ENCODE results near the gene MATCAP1.

Gene MATCAP1

GRCh38 chr16:67162506-67163163, 21.1 kb downstream of the MATCAP1 start:
- H3K4me3 ChIP-seq (ENCODE audit: low read depth, low read length): no peak overlapping the region
- no peak for DNase-seq (ENCODE audit: low read depth)
- no peak for TF ChIP-seq POLR2A (IDR thresholded peaks at IDR 0.05; ENCODE audit: extremely low read depth, insufficient read length)
- no peak for TF ChIP-seq MYC (IDR thresholded peaks at IDR 0.05; ENCODE audit: low read depth, low read length)
- no peak for TF ChIP-seq MAX (IDR thresholded peaks at IDR 0.05; ENCODE audit: low read depth, low read length)
- no peak for TF ChIP-seq CTCF (IDR thresholded peaks at IDR 0.05; ENCODE audit: low read depth, low read length)

- H3K4me3 ChIP-seq (ENCODE audit: low read depth, low read length): no peak overlapping the region
- TF ChIP-seq MAX (IDR thresholded peaks at IDR 0.05; ENCODE audit: low read depth, low read length) (no peak), CTCF (IDR thresholded peaks at IDR 0.05; ENCODE audit: low read depth, low read length) (no peak), MYC (IDR thresholded peaks at IDR 0.05; ENCODE audit: low read depth, low read length) (no peak), POLR2A (IDR thresholded peaks at IDR 0.05; ENCODE audit: extremely low read depth, insufficient read length) (no peak)
- no peak for DNase-seq (ENCODE audit: low read depth)
Measured at GRCh38 chr16:67161595-67162058, 22.1 kb downstream of the MATCAP1 start.

- peak overlapping the region; percentile 75 for H3K4me3 ChIP-seq (ENCODE audit: low read depth, low read length)
- no peak for DNase-seq (ENCODE audit: low read depth)
- no peak for TF ChIP-seq POLR2A (IDR thresholded peaks at IDR 0.05; ENCODE audit: extremely low read depth, insufficient read length)
- no peak for TF ChIP-seq MAX (IDR thresholded peaks at IDR 0.05; ENCODE audit: low read depth, low read length)
- no peak for TF ChIP-seq MYC (IDR thresholded peaks at IDR 0.05; ENCODE audit: low read depth, low read length)
- TF ChIP-seq CTCF (IDR thresholded peaks at IDR 0.05; ENCODE audit: low read depth, low read length): no peak
Measured at GRCh38 chr16:67158637-67159600, 24.8 kb downstream of the MATCAP1 start.

GRCh38 chr16:67157892-67158635, 25.7 kb downstream of the MATCAP1 start:
- TF ChIP-seq CTCF (IDR thresholded peaks at IDR 0.05; ENCODE audit: low read depth, low read length) (no peak), MYC (IDR thresholded peaks at IDR 0.05; ENCODE audit: low read depth, low read length) (no peak), POLR2A (IDR thresholded peaks at IDR 0.05; ENCODE audit: extremely low read depth, insufficient read length) (no peak), MAX (IDR thresholded peaks at IDR 0.05; ENCODE audit: low read depth, low read length) (no peak)
- no peak overlapping the region for H3K4me3 ChIP-seq (ENCODE audit: low read depth, low read length)
- no peak for DNase-seq (ENCODE audit: low read depth)

GRCh38 chr16:67157106-67157748, 26.5 kb downstream of the MATCAP1 start:
- TF ChIP-seq MYC (IDR thresholded peaks at IDR 0.05; ENCODE audit: low read depth, low read length) (no peak), CTCF (IDR thresholded peaks at IDR 0.05; ENCODE audit: low read depth, low read length) (no peak), MAX (IDR thresholded peaks at IDR 0.05; ENCODE audit: low read depth, low read length) (no peak)
- H3K4me3 ChIP-seq (ENCODE audit: low read depth, low read length): no peak overlapping the region
- no peak for DNase-seq (ENCODE audit: low read depth)

Data from NB4 (cell line).